ENCODE data around the gene SH3BGRL.
"Not testable (repeated sequence)": the region's sequence is repeated elsewhere in the genome, so short reads cannot be mapped to it uniquely, and the experiment has no call there.

The SH3BGRL gene

GRCh38 chrX:81304563-81304962, 102.7 kb downstream of the SH3BGRL start:
- in situ Hi-C loops (cut with HindIII; ENCODE audit: low pct_ligation_motif_present, low sequenced_read_pairs): no loop called here
- Histone ChIP-seq H3K4me3 (ENCODE audit: low read depth, low read length) (no peak overlapping the region), H3K36me3 (replicated peaks) (no peaks in the 10 kb centered on the region), H3K27me3 (replicated peaks) (no peaks in the 10 kb centered on the region), H3K27ac (no peak overlapping the region)
- no peak for DNase-seq
- TF ChIP-seq, protein P1, sequence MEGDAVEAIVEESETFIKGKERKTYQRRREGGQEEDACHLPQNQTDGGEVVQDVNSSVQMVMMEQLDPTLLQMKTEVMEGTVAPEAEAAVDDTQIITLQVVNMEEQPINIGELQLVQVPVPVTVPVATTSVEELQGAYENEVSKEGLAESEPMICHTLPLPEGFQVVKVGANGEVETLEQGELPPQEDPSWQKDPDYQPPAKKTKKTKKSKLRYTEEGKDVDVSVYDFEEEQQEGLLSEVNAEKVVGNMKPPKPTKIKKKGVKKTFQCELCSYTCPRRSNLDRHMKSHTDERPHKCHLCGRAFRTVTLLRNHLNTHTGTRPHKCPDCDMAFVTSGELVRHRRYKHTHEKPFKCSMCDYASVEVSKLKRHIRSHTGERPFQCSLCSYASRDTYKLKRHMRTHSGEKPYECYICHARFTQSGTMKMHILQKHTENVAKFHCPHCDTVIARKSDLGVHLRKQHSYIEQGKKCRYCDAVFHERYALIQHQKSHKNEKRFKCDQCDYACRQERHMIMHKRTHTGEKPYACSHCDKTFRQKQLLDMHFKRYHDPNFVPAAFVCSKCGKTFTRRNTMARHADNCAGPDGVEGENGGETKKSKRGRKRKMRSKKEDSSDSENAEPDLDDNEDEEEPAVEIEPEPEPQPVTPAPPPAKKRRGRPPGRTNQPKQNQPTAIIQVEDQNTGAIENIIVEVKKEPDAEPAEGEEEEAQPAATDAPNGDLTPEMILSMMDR (IDR thresholded peaks at IDR 0.05; ENCODE audit: low read depth, low read length, missing control alignments): no peak

- Histone ChIP-seq H3K4me3 (ENCODE audit: low read depth, low read length) (no peak overlapping the region), H3K27me3 (replicated peaks) (no peaks in the 10 kb centered on the region), H3K27ac (no peak overlapping the region), H3K36me3 (replicated peaks) (no peaks in the 10 kb centered on the region)
- in situ Hi-C loops (cut with HindIII; ENCODE audit: low pct_ligation_motif_present, low sequenced_read_pairs): no loop called here
- no peak for DNase-seq
- TF ChIP-seq, protein P1 (IDR thresholded peaks at IDR 0.05; ENCODE audit: low read depth, low read length, missing control alignments): no peak
These were observed 103.3 kb downstream of the SH3BGRL start for GRCh38 chrX:81305240-81305639.

GRCh38 chrX:81308086-81308829, 106.4 kb downstream of the SH3BGRL start:
- Histone ChIP-seq H3K27me3 (replicated peaks) (no peaks in the 10 kb centered on the region), H3K36me3 (replicated peaks) (no peaks in the 10 kb centered on the region), H3K4me3 (ENCODE audit: low read depth, low read length) (no peak overlapping the region), H3K27ac (no peak overlapping the region)
- in situ Hi-C loops (cut with HindIII; ENCODE audit: low pct_ligation_motif_present, low sequenced_read_pairs): no loop called here
- TF ChIP-seq, protein P1 (IDR thresholded peaks at IDR 0.05; ENCODE audit: low read depth, low read length, missing control alignments): no peak
- no peak for DNase-seq

DNA sequence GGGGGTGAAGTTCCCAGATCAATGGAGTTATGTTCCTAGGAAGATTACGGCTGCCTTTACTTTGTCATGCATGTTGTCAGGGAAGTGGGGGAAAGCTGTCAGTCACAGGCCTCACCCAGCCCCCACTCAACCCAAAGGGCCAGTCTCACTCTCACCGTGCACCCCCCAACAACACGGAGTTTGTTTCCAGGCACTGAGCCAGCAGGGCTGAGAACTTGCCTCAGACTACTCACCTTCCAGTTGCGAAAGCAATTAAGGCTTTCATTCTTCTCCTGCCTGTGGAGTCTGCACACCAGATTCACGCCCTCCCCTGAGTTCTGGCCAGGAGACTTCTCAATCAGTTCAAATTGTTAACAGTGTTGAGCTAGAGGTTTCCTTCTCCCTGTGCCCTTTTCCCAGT, 114.3 kb downstream of the SH3BGRL start:
- in situ Hi-C loops (cut with HindIII; ENCODE audit: low pct_ligation_motif_present, low sequenced_read_pairs): no loop called here
- no peak for DNase-seq
- no peak overlapping the region for H3K4me3 ChIP-seq (ENCODE audit: low read depth, low read length)
- TF ChIP-seq, protein P1 (IDR thresholded peaks at IDR 0.05; ENCODE audit: low read depth, low read length, missing control alignments): no peak
- H3K36me3 ChIP-seq (replicated peaks): no peaks in the 10 kb centered on the region
- no peaks in the 10 kb centered on the region for H3K27me3 ChIP-seq (replicated peaks)
- H3K27ac ChIP-seq: no peak overlapping the region

DNA sequence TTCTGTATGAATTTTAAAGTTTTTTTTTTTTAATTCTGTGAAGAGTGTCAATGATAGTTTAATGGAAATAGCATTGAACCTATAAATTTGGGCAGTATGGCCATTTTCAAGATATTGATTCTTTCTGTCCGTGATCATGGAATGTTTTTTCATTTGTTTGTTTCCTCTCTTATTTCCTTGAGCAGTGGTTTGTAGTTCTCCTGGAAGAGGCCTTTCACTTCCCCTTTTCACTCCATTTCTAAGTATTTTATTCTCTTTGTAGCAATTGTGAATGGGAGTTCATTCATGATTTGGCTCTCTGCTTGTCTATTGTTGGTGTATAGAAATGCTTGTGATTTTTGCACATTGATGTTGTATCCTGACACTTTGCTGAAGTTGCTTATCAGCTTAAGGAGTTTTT, 129.8 kb downstream of the SH3BGRL start:
- DNase-seq; H3K27me3 ChIP-seq (replicated peaks); H3K27ac ChIP-seq; in situ Hi-C loops (cut with HindIII; ENCODE audit: low pct_ligation_motif_present, low sequenced_read_pairs); H3K4me3 ChIP-seq (ENCODE audit: low read depth, low read length); H3K36me3 ChIP-seq (replicated peaks): not testable (repeated sequence)

DNA sequence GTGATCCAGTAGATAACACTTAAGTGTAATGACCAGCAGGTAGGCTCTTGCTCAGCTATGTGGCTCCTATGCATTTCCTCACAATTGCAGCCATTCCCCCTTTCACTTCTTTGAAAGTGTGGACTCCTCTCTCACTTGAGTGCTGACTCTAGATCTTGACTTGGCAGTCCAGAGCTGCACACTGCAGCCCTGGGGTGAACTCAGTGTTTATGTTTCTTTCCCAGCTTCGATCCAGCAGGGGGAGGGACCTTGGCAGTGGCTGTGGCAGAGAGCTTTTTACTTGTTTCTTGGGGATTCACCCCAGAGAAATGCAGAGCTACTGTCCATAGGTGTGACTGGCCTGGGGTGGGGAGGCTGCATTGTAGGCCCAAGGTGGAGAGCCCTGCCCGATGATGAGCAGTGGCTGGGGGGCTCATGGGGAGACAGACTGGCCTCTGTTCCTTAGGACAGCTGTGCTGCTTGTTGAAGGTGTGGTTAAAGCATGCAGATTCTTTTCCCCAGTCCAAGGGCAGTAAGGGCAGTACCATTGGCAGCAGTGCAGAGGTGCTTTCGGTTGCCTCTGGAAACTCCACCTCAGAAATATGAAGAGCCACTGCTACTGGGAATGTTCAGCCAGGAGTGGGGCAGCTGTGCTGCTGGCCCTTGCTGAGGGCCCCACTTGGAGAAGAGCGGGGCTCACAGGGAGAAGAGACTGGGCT, 134.7 kb downstream of the SH3BGRL start:
- no peak overlapping the region for H3K4me3 ChIP-seq (ENCODE audit: low read depth, low read length)
- H3K36me3 ChIP-seq (replicated peaks): no peaks in the 10 kb centered on the region
- H3K27me3 ChIP-seq (replicated peaks): no peaks in the 10 kb centered on the region
- in situ Hi-C loops (cut with HindIII; ENCODE audit: low pct_ligation_motif_present, low sequenced_read_pairs): no loop called here
- TF ChIP-seq, protein P1 (IDR thresholded peaks at IDR 0.05; ENCODE audit: low read depth, low read length, missing control alignments): no peak
- no peak for DNase-seq
- no peak overlapping the region for H3K27ac ChIP-seq
